B cell (primary cell): ENCODE results near the gene IL1RAPL1.

Experiments used
- CTCF ChIP-seq: fragments of 200-600 bp; IDR thresholded peaks from one replicate; pipeline ENCODE4 v1.8.0; 2022; ENCODE audit warnings: antibody characterized with exemption, mild to moderate bottlenecking
- EZH2 ChIP-seq: IDR thresholded peaks from 2 replicates; pipeline ENCODE4 v1.6.1; 2012; ENCODE audit warnings: borderline replicate concordance, low read depth, mild to moderate bottlenecking, moderate library complexity, low read length; ENCODE audit not compliant: insufficient read depth, poor library complexity, severe bottlenecking

- TF ChIP-seq EZH2 (no peak), CTCF (no peak)
Measured at GRCh38 chrX:28889591-28890090, 302.4 kb downstream of the IL1RAPL1 start.
